AG09319 (cell line): Measurements from ENCODE around the gene DRD2.

Experiments
- DNase-seq: peaks from one replicate; pipeline ENCODE4 v3.0.0-alpha.2; 2010; ENCODE audit warnings: low read depth; ENCODE audit errors: extremely low read depth
- CTCF ChIP-seq: IDR thresholded peaks from 2 replicates; pipeline ENCODE4 v1.5.1; 2011; ENCODE audit warnings: low read depth, mild to moderate bottlenecking, inconsistent platforms, low read length, moderate library complexity

Gene DRD2

DNA sequence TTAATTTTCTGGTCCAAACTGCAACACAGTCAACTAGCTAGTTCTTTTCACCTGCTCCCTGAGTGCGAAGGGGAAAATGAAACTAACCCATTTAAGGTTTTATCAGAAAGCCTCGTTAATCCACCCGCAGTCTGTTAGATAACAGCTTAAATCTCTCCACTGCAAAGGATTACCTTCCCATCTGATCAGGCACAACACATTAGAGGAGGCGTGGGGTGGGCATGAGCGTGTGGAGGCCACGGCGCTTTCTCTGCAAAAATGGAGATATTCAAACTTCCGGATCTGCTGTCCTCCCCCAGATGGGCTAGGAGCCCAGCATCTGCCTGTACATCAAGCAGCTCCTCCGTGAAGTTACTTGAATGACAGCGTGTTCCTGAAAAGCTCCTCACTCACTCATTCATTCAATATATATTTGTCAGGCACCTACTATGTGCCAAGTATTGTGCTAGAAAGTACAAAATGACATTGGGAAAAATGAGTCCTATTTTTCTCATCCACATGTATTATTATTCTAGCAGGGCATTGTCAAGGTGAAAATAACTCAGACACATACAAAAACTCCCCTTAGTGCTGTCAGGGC lies 101.1 kb downstream of the DRD2 start:
- no peak for DNase-seq
- TF ChIP-seq CTCF, result no peak

GRCh38 chr11:113373306-113373705 lies 101.9 kb downstream of the DRD2 start:
- DNase-seq, result no peak
- TF ChIP-seq CTCF, result no peak

GRCh38 chr11:113372309-113372708 lies 102.9 kb downstream of the DRD2 start:
- no peak for TF ChIP-seq CTCF
- DNase-seq, result no peak

- no peak for DNase-seq
- TF ChIP-seq CTCF, result no peak
These were observed 104.6 kb downstream of the DRD2 start for GRCh38 chr11:113370634-113371033.

DNA sequence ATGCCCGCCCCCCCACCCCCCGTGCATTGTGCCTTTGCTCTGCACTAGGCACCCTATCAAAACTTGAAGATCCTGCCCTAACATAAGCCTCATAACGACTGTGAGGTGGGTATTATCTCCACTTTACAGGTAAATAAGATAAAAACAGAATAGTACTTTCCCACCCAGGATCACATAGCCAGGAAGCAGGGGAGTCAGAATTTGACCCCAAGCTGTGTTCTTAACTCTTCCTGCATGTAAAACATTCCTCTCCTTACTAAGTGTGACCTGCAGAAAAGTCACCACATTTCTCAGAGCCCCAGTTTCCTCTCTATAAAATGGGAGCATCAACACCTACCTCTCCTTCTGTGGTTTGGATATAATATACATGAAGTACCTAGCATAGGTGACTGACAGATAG lies 105.8 kb downstream of the DRD2 start:
- no peak for DNase-seq
- TF ChIP-seq CTCF, result no peak

GRCh38 chr11:113365895-113366294 lies 109.3 kb downstream of the DRD2 start:
- no peak for DNase-seq
- no peak for TF ChIP-seq CTCF

- DNase-seq, result no peak
- TF ChIP-seq CTCF, result no peak
These were observed 111.1 kb downstream of the DRD2 start for GRCh38 chr11:113363996-113364641.
